ENCODE measurements around the gene TMX3.

DNA sequence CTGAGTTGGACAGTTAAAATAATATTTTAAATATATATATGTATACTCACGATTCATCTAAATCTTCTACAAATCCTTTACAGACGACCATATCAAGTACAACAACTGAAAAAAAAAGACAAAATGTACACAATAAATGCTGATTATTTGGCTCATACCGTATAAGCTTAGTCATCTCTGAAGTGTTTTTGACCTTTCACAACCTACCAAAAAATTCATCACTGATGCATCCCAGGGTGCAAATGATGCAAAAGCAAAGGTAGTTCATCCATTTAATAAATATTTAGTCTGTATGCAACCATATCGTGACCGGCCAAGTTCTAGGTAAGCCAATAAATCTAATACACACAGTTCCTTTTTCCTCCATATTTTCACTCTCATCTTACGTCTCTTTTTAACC is 1.1 kb downstream of the TMX3 start:
- TF ChIP-seq, protein P1, sequence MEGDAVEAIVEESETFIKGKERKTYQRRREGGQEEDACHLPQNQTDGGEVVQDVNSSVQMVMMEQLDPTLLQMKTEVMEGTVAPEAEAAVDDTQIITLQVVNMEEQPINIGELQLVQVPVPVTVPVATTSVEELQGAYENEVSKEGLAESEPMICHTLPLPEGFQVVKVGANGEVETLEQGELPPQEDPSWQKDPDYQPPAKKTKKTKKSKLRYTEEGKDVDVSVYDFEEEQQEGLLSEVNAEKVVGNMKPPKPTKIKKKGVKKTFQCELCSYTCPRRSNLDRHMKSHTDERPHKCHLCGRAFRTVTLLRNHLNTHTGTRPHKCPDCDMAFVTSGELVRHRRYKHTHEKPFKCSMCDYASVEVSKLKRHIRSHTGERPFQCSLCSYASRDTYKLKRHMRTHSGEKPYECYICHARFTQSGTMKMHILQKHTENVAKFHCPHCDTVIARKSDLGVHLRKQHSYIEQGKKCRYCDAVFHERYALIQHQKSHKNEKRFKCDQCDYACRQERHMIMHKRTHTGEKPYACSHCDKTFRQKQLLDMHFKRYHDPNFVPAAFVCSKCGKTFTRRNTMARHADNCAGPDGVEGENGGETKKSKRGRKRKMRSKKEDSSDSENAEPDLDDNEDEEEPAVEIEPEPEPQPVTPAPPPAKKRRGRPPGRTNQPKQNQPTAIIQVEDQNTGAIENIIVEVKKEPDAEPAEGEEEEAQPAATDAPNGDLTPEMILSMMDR (IDR thresholded peaks at IDR 0.05; ENCODE audit: low read length), result no peak
- no peak for TF ChIP-seq EZH2 (IDR thresholded peaks at IDR 0.05; ENCODE audit: borderline replicate concordance, low read length)

Data from OCI-LY1 (cell line).